IMR-90 (cell line): Measurements from ENCODE around the gene CFAP251. TPM values are rescaled to one million over a fixed set of nuclear protein-coding genes. Genes with fewer than 3 reads are reported as not detected.

Experiments
- ATAC-seq: fragments of 200-7000 bp; cut with Tn5 transposase; 2 replicates; pipeline ENCODE4 v1.9.1; 2020; ENCODE audit warnings: low read depth, mild to moderate bottlenecking, moderate library complexity
- BruUV-seq: library from RNA; stranded (reverse); fragments of 400-500 nt; replicated peaks from 2 replicates; lab custom pipeline; 2021; lab: Mats Ljungman, UMichigan
- CTCF ChIA-PET: fragments of 300-600 bp; formaldehyde crosslinking; extraction: SDS; loops from one replicate; lab custom pipeline; 2021; ENCODE audit warnings: antibody characterized with exemption; lab: Yijun Ruan, JAX
- POLR2A ChIA-PET: fragments of 300-600 bp; sonication (Branson Sonifier 250); formaldehyde crosslinking; loops from one replicate; lab custom pipeline; 2022; ENCODE audit warnings: antibody characterized with exemption; ENCODE audit not compliant: unreplicated experiment; lab: Charles Lee
- DNase-seq: peaks from one replicate; pipeline ENCODE4 v3.0.0; 2013
- H2AFZ ChIP-seq: replicated peaks from 2 replicates; pipeline ENCODE3; 2013; ENCODE audit warnings: low read length, mild to moderate bottlenecking; ENCODE audit not compliant: poor library complexity
- H2AK5ac ChIP-seq: 2 replicates; pipeline ENCODE4 v1.6.1; 2013; ENCODE audit warnings: low read depth, low read length, inconsistent platforms
- H2AK9ac ChIP-seq: replicated peaks from 2 replicates; pipeline ENCODE3; 2013; ENCODE audit warnings: mild to moderate bottlenecking, low read depth, low read length, moderate library complexity; ENCODE audit not compliant: poor library complexity
- H2BK120ac ChIP-seq: 2 replicates; pipeline ENCODE4 v1.6.1; 2013; ENCODE audit warnings: low read depth, low read length, inconsistent platforms
- H2BK15ac ChIP-seq: 3 replicates; pipeline ENCODE4 v1.6.1; 2013; ENCODE audit warnings: low read depth, low read length, inconsistent platforms
- H2BK20ac ChIP-seq: 2 replicates; pipeline ENCODE4 v1.6.1; 2013; ENCODE audit warnings: low read depth, mild to moderate bottlenecking, inconsistent platforms, low read length, moderate library complexity
- H2BK5ac ChIP-seq: 2 replicates; pipeline ENCODE4 v1.6.1; 2013; ENCODE audit warnings: mild to moderate bottlenecking, low read depth, low read length, inconsistent platforms; ENCODE audit not compliant: poor library complexity, severe bottlenecking
- H3K14ac ChIP-seq: replicated peaks from 2 replicates; pipeline ENCODE4 v1.6.1; 2013; ENCODE audit warnings: low read depth, low read length, inconsistent platforms
- H3K18ac ChIP-seq: 2 replicates; pipeline ENCODE4 v1.6.1; 2013; ENCODE audit warnings: low read depth, low read length, control low read depth
- H3K23ac ChIP-seq: 2 replicates; pipeline ENCODE4 v1.6.1; 2013; ENCODE audit warnings: low read depth, low read length, inconsistent platforms
- H3K27ac ChIP-seq: 2 replicates; pipeline ENCODE4 v1.5.1; 2013; ENCODE audit warnings: mild to moderate bottlenecking, control low read depth, low read length; ENCODE audit not compliant: insufficient read depth
- H3K27me3 ChIP-seq: 2 replicates; pipeline ENCODE4 v1.6.1; 2013; ENCODE audit warnings: low read length; ENCODE audit not compliant: control insufficient read depth, insufficient read depth
- H3K36me3 ChIP-seq: 2 replicates; pipeline ENCODE4 v1.6.1; 2013; ENCODE audit warnings: low read length, mixed read lengths; ENCODE audit not compliant: control insufficient read depth, insufficient read depth
- H3K4ac ChIP-seq: 2 replicates; pipeline ENCODE4 v1.6.1; 2013; ENCODE audit warnings: low read depth, low read length, inconsistent platforms
- H3K4me1 ChIP-seq: 2 replicates; pipeline ENCODE4 v1.6.1; 2013; ENCODE audit warnings: low read length, mixed read lengths; ENCODE audit not compliant: control insufficient read depth, insufficient read depth
- H3K4me2 ChIP-seq: 2 replicates; pipeline ENCODE4 v1.6.1; 2013; ENCODE audit warnings: low read depth, mild to moderate bottlenecking, control low read depth, low read length, moderate library complexity
- H3K4me3 ChIP-seq: 2 replicates; pipeline ENCODE4 v1.5.1; 2013; ENCODE audit warnings: low read depth, mild to moderate bottlenecking, control low read depth, low read length, moderate library complexity; ENCODE audit not compliant: insufficient read depth
- H3K56ac ChIP-seq: 2 replicates; pipeline ENCODE4 v1.6.1; 2013; ENCODE audit warnings: low read length, inconsistent platforms; ENCODE audit not compliant: insufficient read depth; ENCODE audit errors: extremely low read depth
- H3K79me1 ChIP-seq, 2 experiments: 2 replicates each; pipeline ENCODE4 v1.6.1; 2013; ENCODE audit warnings: low read length in 2 of 2, inconsistent platforms in 1 of 2, low read depth in 1 of 2
- H3K9ac ChIP-seq: 2 replicates; pipeline ENCODE4 v1.6.1; 2013; ENCODE audit warnings: low read depth, low read length, control low read depth
- H3K9me1 ChIP-seq: 2 replicates; pipeline ENCODE4 v1.6.1; 2013; ENCODE audit warnings: low read length, inconsistent platforms; ENCODE audit not compliant: insufficient read depth
- H3K9me3 ChIP-seq: 2 replicates; pipeline ENCODE4 v1.6.1; 2013; ENCODE audit warnings: low read length; ENCODE audit not compliant: control insufficient read depth, insufficient read depth
- H4K20me1 ChIP-seq: 2 replicates; pipeline ENCODE4 v1.6.1; 2013; ENCODE audit warnings: low read length, inconsistent platforms; ENCODE audit not compliant: insufficient read depth
- H4K5ac ChIP-seq: 2 replicates; pipeline ENCODE4 v1.6.1; 2013; ENCODE audit warnings: mild to moderate bottlenecking, low read depth, low read length, control low read depth
- H4K8ac ChIP-seq, 2 experiments: 2 replicates each; pipeline ENCODE4 v1.6.1; 2013; ENCODE audit warnings: low read depth in 2 of 2, low read length in 2 of 2, control low read depth in 1 of 2, inconsistent platforms in 1 of 2
- H4K91ac ChIP-seq: 2 replicates; pipeline ENCODE4 v1.6.1; 2013; ENCODE audit warnings: low read depth, low read length, inconsistent platforms; ENCODE audit not compliant: insufficient read depth
- CEBPB ChIP-seq: IDR thresholded peaks from 2 replicates; pipeline ENCODE4 v1.6.1; 2012; ENCODE audit warnings: low read depth, low read length, improper control_type of control experiment
- WGBS, 2 experiments: methylation state at CpG; one replicate each; pipeline versions ENCODE4 v1.1.5 to v1.1.7; 2013; ENCODE audit warnings: missing lambda C conversion rate in 2 of 2; ENCODE audit not compliant: insufficient read length in 1 of 2; ENCODE audit errors: extremely low coverage in 2 of 2; 5-methylcytosine and 5-hydroxymethylcytosine counted together
- dilution Hi-C: fragments of 300-500 bp; cut with HindIII; formaldehyde crosslinking; loops from one replicate; pipeline ENCODE4 v1.14.3; 2018; ENCODE audit warnings: low sequenced_read_pairs; ENCODE audit not compliant: unreplicated experiment
- in situ Hi-C: fragments of 300-500 bp; cut with MboI; formaldehyde crosslinking; loops from 3 replicates; pipeline ENCODE4 v1.14.3; 2019; ENCODE audit warnings: low sequenced_read_pairs, inconsistent platforms, mixed read lengths
- intact Hi-C: fragments of 100-400 bp; cut with micrococcal nuclease; formaldehyde crosslinking; loops from 2 replicates; pipeline ENCODE4 v1.10.0; 2022
- microRNA-seq, 2 experiments: library from miRNA; stranded (forward) in 1 of 2; unstranded in 1 of 2; fragments of 10-50 nt in 1 of 2; fragments of <30 nt in 1 of 2; gene quantifications in 1 of 2; microRNA quantifications in 1 of 2; one replicate each; pipeline versions ENCODE3 to v1.1.0; 2013 to 2020; ENCODE audit not compliant: insufficient read depth in 1 of 2, insufficient read length in 1 of 2, unreplicated experiment in 1 of 2
- polyA plus RNA-seq, 3 experiments: library from polyadenylated mRNA; depleted of rRNA; stranded (reverse); fragments of >200 nt; gene quantifications; 2 replicates each; pipeline ENCODE4 v1.2.3, GENCODE V29; 2012; ENCODE audit warnings: low replicate concordance in 1 of 3
- small RNA-seq, 5 experiments: library from RNA; depleted of rRNA; stranded (forward); fragments of <200 nt; gene quantifications; one replicate each; pipeline ENCODE3, GENCODE V24; 2012
- total RNA-seq: library from RNA; depleted of rRNA; stranded (reverse); fragments of >200 nt; gene quantifications from 2 replicates; pipeline ENCODE4 v1.2.3, GENCODE V29; 2012; rRNA removed
- TF ChIP-seq, protein P1 (sequence below): fragments of 150-350 bp; IDR thresholded peaks from 2 replicates; pipeline ENCODE4 v1.6.1; 2016; ENCODE audit warnings: low read depth, mild to moderate bottlenecking, low read length, moderate library complexity, borderline replicate concordance

The CFAP251 gene
- total and polyA plus RNA-seq, 2 of the 4 experiments (the other 2 are of a cell fraction): 7.8 to 9.1 TPM

DNA sequence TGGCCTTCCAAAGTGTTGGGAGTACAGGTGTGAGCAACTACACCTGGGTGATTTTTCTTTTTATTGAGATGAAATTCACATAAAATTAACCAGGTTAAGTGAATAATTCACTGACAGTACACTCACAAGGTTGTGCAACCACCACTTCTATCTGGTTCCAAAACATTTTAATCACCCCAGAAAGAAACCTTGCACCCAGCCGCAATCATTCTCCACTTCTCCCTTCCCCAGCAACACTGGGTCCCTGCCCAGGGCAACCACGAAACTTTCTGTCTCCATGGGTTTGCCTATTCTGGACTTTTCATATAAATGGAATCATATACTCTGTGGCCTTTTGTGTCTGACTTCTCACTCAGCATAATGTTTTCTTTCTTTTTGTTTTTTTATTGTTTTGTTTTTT lies 133.9 kb downstream of the CFAP251 start:
- Histone ChIP-seq H2AK9ac (no peak overlapping the region), H3K14ac (no peak overlapping the region), H3K4me1 (peaks cover 9% of the 10 kb centered on the region), H2BK15ac (no peak overlapping the region), H2AK5ac (no peak overlapping the region), H2BK120ac (no peak overlapping the region), H3K18ac (no peak overlapping the region), H3K27me3 (no peaks in the 10 kb centered on the region), H3K4me3 (no peak overlapping the region), H4K20me1 (peaks cover 12% of the 10 kb centered on the region; the same call in 1 of the 2 replicates), H2BK20ac (no peak overlapping the region), H3K9ac (no peak overlapping the region), H3K23ac (no peak overlapping the region), H3K4ac (no peak overlapping the region), H3K79me1 (no peaks in the 10 kb centered on the region), H3K36me3 (peaks cover 2% of the 10 kb centered on the region; the same call in 1 of the 2 replicates), H3K9me3 (no peaks in the 10 kb centered on the region), H4K91ac (no peak overlapping the region), H3K9me1 (no peaks in the 10 kb centered on the region), H3K56ac (no peak overlapping the region), H2BK5ac (no peak overlapping the region), H4K8ac (no peak overlapping the region), H3K27ac (no peak overlapping the region), H3K4me2 (no peak overlapping the region), H2AFZ (no peak overlapping the region), H4K5ac (no peak overlapping the region)
- dilution Hi-C loops (no loop called here), intact Hi-C loops (no loop called here), in situ Hi-C loops (no loop called here)
- no peak for DNase-seq
- ChIA-PET CTCF (interaction anchor here (2.1 kb wide), 1 partner anchor 71 kb away, joined by 7 read pairs; no protein-coding TSS in a partner anchor), POLR2A (interaction anchor here (1.1 kb wide), 1 partner anchor 45 kb away, joined by 3 read pairs; no protein-coding TSS in a partner anchor)
- TF ChIP-seq CEBPB: peak; percentile 49; the same call in 1 of the 2 replicates
- TF ChIP-seq, protein P1, sequence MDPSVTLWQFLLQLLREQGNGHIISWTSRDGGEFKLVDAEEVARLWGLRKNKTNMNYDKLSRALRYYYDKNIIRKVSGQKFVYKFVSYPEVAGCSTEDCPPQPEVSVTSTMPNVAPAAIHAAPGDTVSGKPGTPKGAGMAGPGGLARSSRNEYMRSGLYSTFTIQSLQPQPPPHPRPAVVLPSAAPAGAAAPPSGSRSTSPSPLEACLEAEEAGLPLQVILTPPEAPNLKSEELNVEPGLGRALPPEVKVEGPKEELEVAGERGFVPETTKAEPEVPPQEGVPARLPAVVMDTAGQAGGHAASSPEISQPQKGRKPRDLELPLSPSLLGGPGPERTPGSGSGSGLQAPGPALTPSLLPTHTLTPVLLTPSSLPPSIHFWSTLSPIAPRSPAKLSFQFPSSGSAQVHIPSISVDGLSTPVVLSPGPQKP: no peak
- WGBS, 2 experiments: 100% methylated on average over 1 of the region's 2 CpGs; no CpG with 5 or more reads in 1 of the 2 experiments
- ATAC-seq: no peak
- BruUV-seq: no TSS peak

Small RNAs within 50 kb of the gene (microRNA-seq; reads per million reads assigned to microRNA genes)
- gene AC069503.3 (ENCODE audit: insufficient read depth, insufficient read length) (not detected), gene RF00017 (ENCODE audit: insufficient read depth, insufficient read length) (not detected), gene RNU7-170P (ENCODE audit: insufficient read depth, insufficient read length) (not detected)

Small RNAs within 50 kb of the gene (small RNA-seq; reads per million reads assigned to genes)
- gene AC069503.3 (0 reads per million in 5 experiments), gene RF00017 (0 reads per million in 5 experiments), gene RNU7-170P (0 reads per million in 5 experiments)

Other genes with a start within 250 kb of the CFAP251 start
- gene MORN3, start 248.9 kb upstream of the CFAP251 start, total RNA-seq: 0.18 and 0.28 TPM in 2 replicates
- 0.22 and 0.37 TPM in 2 replicates for gene MORN3, start 248.9 kb upstream of the CFAP251 start, polyA plus RNA-seq (2012; rRNA removed)
- 9.2 and 10.6 TPM in 2 replicates for gene TMEM120B, start 205.8 kb upstream of the CFAP251 start, total RNA-seq
- 18.3 and 18.4 TPM in 2 replicates for gene TMEM120B, start 205.8 kb upstream of the CFAP251 start, polyA plus RNA-seq (2012; rRNA removed)
- gene RHOF, start 124.9 kb upstream of the CFAP251 start, total RNA-seq: 3.0 and 3.9 TPM in 2 replicates
- 5.1 and 5.3 TPM in 2 replicates for gene RHOF, start 124.9 kb upstream of the CFAP251 start, polyA plus RNA-seq (2012; rRNA removed)
- 0.83 and 0.90 TPM in 2 replicates for gene SETD1B, start 114.6 kb upstream of the CFAP251 start, total RNA-seq
- gene SETD1B, start 114.6 kb upstream of the CFAP251 start, polyA plus RNA-seq (2012; rRNA removed): 5.1 and 5.5 TPM in 2 replicates
- gene HPD, start 59.7 kb upstream of the CFAP251 start, total RNA-seq: 0.18 TPM in 1 of 2 replicates, not detected in the other
- gene HPD, start 59.7 kb upstream of the CFAP251 start, polyA plus RNA-seq (2012; rRNA removed): 0.14 and 0.15 TPM in 2 replicates
- gene PSMD9, start 29.8 kb upstream of the CFAP251 start, total RNA-seq: 142 and 156 TPM in 2 replicates
- gene PSMD9, start 29.8 kb upstream of the CFAP251 start, polyA plus RNA-seq (2012; rRNA removed): 135 and 138 TPM in 2 replicates
- gene BCL7A, start 103.3 kb downstream of the CFAP251 start, total RNA-seq: 5.6 and 6.1 TPM in 2 replicates
- gene BCL7A, start 103.3 kb downstream of the CFAP251 start, polyA plus RNA-seq (2012; rRNA removed): 7.9 and 8.6 TPM in 2 replicates
- gene MLXIP, start 160.2 kb downstream of the CFAP251 start, total RNA-seq: 2.7 and 3.1 TPM in 2 replicates
- 9.5 and 10.8 TPM in 2 replicates for gene MLXIP, start 160.2 kb downstream of the CFAP251 start, polyA plus RNA-seq (2012; rRNA removed)